NT2/D1 (cell line): ENCODE data around the gene TBX5.

ENCODE experiments used
- SUZ12 ChIP-seq: IDR thresholded peaks from 2 replicates; pipeline ENCODE4 v1.6.1; 2011; ENCODE audit not compliant: insufficient read length, insufficient read depth; ENCODE audit errors: extremely low read depth
- YY1 ChIP-seq: IDR thresholded peaks from 2 replicates; pipeline ENCODE4 v1.6.1; 2011; ENCODE audit not compliant: insufficient read length, insufficient read depth
- ZNF274 ChIP-seq: IDR thresholded peaks from 2 replicates; pipeline ENCODE4 v1.6.1; 2011; ENCODE audit warnings: mild to moderate bottlenecking, low read depth, low read length

- TF ChIP-seq YY1, result no peak
- TF ChIP-seq SUZ12, result no peak
- no peak for TF ChIP-seq ZNF274
These were observed 4.1 kb upstream of the TBX5 start for GRCh38 chr12:114409852-114410600.
